HCT116 (cell line): ENCODE measurements around the gene CPTP. TPM values are rescaled to one million over a fixed set of nuclear protein-coding genes. Genes with fewer than 3 reads are reported as not detected.
"Not testable (repeated sequence)": the region's sequence is repeated elsewhere in the genome, so short reads cannot be mapped to it uniquely, and the experiment has no call there.

ENCODE experiments used
- ATAC-seq: fragments of 200-7000 bp; cut with Tn5 transposase; 2 replicates; pipeline ENCODE4 v1.9.1; 2020; ENCODE audit warnings: mild to moderate bottlenecking, moderate library complexity
- BruUV-seq: library from RNA; stranded (reverse); fragments of 400-500 nt; replicated peaks from 2 replicates; lab custom pipeline; 2021; lab: Mats Ljungman, UMichigan
- CTCF ChIA-PET: fragments of 300-600 bp; sonication (Branson Sonifier 250); formaldehyde crosslinking; loops from one replicate; lab custom pipeline; 2021; ENCODE audit warnings: antibody characterized with exemption; lab: Charles Lee
- POLR2A ChIA-PET: fragments of 300-600, 350-600 bp; sonication (Branson Sonifier 250); formaldehyde crosslinking; loops from one replicate; lab custom pipeline; 2021; ENCODE audit warnings: antibody characterized with exemption; lab: Charles Lee
- RAD21 ChIA-PET, 2 experiments: fragments of 300-600 bp; sonication (Branson Sonifier 250); formaldehyde crosslinking; loops; one replicate each; lab custom pipeline; 2023; ENCODE audit warnings: low total read pairs in 2 of 2; ENCODE audit not compliant: uncharacterized antibody in 2 of 2, unreplicated experiment in 2 of 2, low non-redundant PET in 1 of 2; lab: Charles Lee
- DNase-seq: peaks from one replicate; pipeline ENCODE4 v3.0.0-alpha.2; 2010; ENCODE audit warnings: low read depth, low spot score
- H2AFZ ChIP-seq: fragments of 200-600 bp; shearing (Covaris generic), sonication (generic); 2 replicates; pipeline ENCODE4 v1.6.1; 2017; ENCODE audit warnings: low read depth, mixed run types, mixed read lengths, antibody characterized with exemption, low read length; ENCODE audit not compliant: poor library complexity, severe bottlenecking
- H3K27ac ChIP-seq: 2 replicates; pipeline ENCODE4 v1.5.1; 2012; ENCODE audit warnings: low read depth, low read length
- H3K27me3 ChIP-seq: fragments of 200-600 bp; sonication (generic); 2 replicates; pipeline ENCODE4 v1.6.1; 2016; ENCODE audit warnings: mixed run types, low read length, mixed read lengths; ENCODE audit not compliant: insufficient read depth
- H3K36me3 ChIP-seq, 2 experiments: fragments of 200-500 bp in 1 of 2; fragments of 200-600 bp in 1 of 2; sonication (Bioruptor generic) in 1 of 2; sonication (generic) in 1 of 2; 2 replicates each; pipeline versions ENCODE4 v1.5.1 to v1.6.1; 2014 to 2016; ENCODE audit warnings: low read length in 2 of 2, inconsistent platforms in 1 of 2, mixed read lengths in 1 of 2, mixed run types in 1 of 2; ENCODE audit not compliant: insufficient read depth in 2 of 2, control insufficient read depth in 1 of 2
- H3K4me1 ChIP-seq, 2 experiments: fragments of 200-600 bp in 1 of 2; sonication (generic) in 1 of 2; 2 replicates each; pipeline versions ENCODE4 v1.5.1 to v1.6.1; 2012 to 2017; ENCODE audit warnings: low read length in 2 of 2, inconsistent platforms in 1 of 2, mild to moderate bottlenecking in 1 of 2, mixed read lengths in 1 of 2, mixed run types in 1 of 2, moderate library complexity in 1 of 2; ENCODE audit not compliant: insufficient read depth in 2 of 2, control insufficient read depth in 1 of 2
- H3K4me2 ChIP-seq: fragments of 200-600 bp; sonication (generic); 2 replicates; pipeline ENCODE4 v1.6.1; 2017; ENCODE audit warnings: mixed run types, low read length, mixed read lengths
- H3K4me3 ChIP-seq, 2 experiments: fragments of 200-600 bp in 1 of 2; sonication (generic) in 1 of 2; replicated peaks in 1 of 2; 2 replicates each; pipeline ENCODE4 v1.5.1; 2011 to 2016; ENCODE audit warnings: low read length in 2 of 2, control low read depth in 1 of 2, low read depth in 1 of 2, mild to moderate bottlenecking in 1 of 2, mixed read lengths in 1 of 2, mixed run types in 1 of 2
- H3K79me2 ChIP-seq: fragments of 200-600 bp; sonication (generic); 2 replicates; pipeline ENCODE4 v1.6.1; 2017; ENCODE audit warnings: mild to moderate bottlenecking, mixed run types, low read length, moderate library complexity, mixed read lengths; ENCODE audit not compliant: insufficient read depth
- H3K9ac ChIP-seq: fragments of 200-600 bp; sonication (generic); 2 replicates; pipeline ENCODE4 v1.6.1; 2016; ENCODE audit warnings: low read length, mixed read lengths
- H3K9me2 ChIP-seq: fragments of 200-600 bp; sonication (generic), shearing (Covaris generic); 2 replicates; pipeline ENCODE4 v1.6.1; 2017; ENCODE audit warnings: mixed run types, mild to moderate bottlenecking, moderate library complexity; ENCODE audit not compliant: insufficient read depth
- H3K9me3 ChIP-seq, 2 experiments: fragments of 200-500 bp in 1 of 2; fragments of 200-600 bp in 1 of 2; sonication (Bioruptor generic) in 1 of 2; sonication (generic) in 1 of 2; 2 replicates each; pipeline ENCODE4 v1.6.1; 2014 to 2017; ENCODE audit warnings: low read length in 2 of 2, mixed read lengths in 2 of 2, inconsistent platforms in 1 of 2, low read depth in 1 of 2, mild to moderate bottlenecking in 1 of 2, mixed run types in 1 of 2, moderate library complexity in 1 of 2; ENCODE audit not compliant: control insufficient read depth in 1 of 2, insufficient read depth in 1 of 2
- H4K20me1 ChIP-seq: fragments of 200-600 bp; sonication (generic), shearing (Covaris generic); 2 replicates; pipeline ENCODE4 v1.6.1; 2017; ENCODE audit warnings: mixed run types, mild to moderate bottlenecking, moderate library complexity; ENCODE audit not compliant: insufficient read depth
- EZH2phosphoT487 ChIP-seq: fragments of 200-600 bp; IDR thresholded peaks from 2 replicates; pipeline ENCODE4 v1.6.1; 2018; ENCODE audit warnings: antibody characterized with exemption, borderline replicate concordance
- POLR2AphosphoS5 ChIP-seq: IDR thresholded peaks from 2 replicates; pipeline ENCODE4 v1.6.1; 2011; ENCODE audit warnings: mild to moderate bottlenecking, low read depth, low read length, moderate library complexity
- RAD21 ChIP-seq: IDR thresholded peaks from 2 replicates; pipeline ENCODE4 v1.6.1; 2012; ENCODE audit warnings: low read depth, mild to moderate bottlenecking
- SP1 ChIP-seq: IDR thresholded peaks from 2 replicates; pipeline ENCODE4 v1.6.1; 2012; ENCODE audit warnings: low read depth
- SRF ChIP-seq: IDR thresholded peaks from 2 replicates; pipeline ENCODE4 v1.6.1; 2012; ENCODE audit warnings: low read depth
- intact Hi-C: fragments of 100-400 bp; cut with micrococcal nuclease; formaldehyde crosslinking; loops from 2 replicates; pipeline ENCODE4 v1.10.0; 2022
- total RNA-seq: library from RNA; stranded (reverse); gene quantifications from one replicate; pipeline ENCODE4 v1.2.1, GENCODE V29; 2021; ENCODE audit not compliant: unreplicated experiment
- TF ChIP-seq, protein P1 (sequence below): IDR thresholded peaks from 2 replicates; pipeline ENCODE4 v1.6.1; 2012; ENCODE audit warnings: low read depth
- TF ChIP-seq, protein P2 (sequence below): IDR thresholded peaks from 2 replicates; pipeline ENCODE4 v1.6.1; 2012
- TF ChIP-seq, protein P3 (sequence below): IDR thresholded peaks from 2 replicates; pipeline ENCODE4 v1.6.1; 2012

The CPTP gene
- total RNA-seq, 1 experiment from 2014 or later = 16.3 TPM

DNA sequence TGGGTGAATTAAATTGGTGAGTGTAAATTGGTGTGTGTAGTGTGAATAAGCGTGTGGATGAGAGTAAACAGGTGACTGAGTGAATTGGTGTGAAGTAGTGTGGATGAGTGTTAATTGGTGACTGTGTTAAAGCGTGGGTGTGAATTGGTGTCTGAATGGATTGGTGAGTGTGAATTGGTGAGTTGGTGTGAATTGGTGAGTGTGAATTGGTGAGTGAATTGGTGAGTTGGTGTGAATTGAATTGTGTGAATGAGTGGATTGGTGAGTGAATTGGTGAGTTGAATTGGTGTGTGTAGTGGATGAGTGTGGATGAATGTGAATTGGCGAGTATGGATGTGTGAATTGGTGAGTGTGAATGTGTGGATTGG, 42.1 kb downstream of the CPTP start:
- CTCF ChIA-PET = no interaction called here
- no peak overlapping the region for H2AFZ ChIP-seq
- H3K4me1 ChIP-seq = peaks cover 6 to 16% of the 10 kb centered on the region in 2 experiments; a peak in 3 of 4 replicates
- no peaks in the 10 kb centered on the region; the same call in 1 of the 2 replicates for H3K79me2 ChIP-seq
- no peak for TF ChIP-seq RAD21
- RAD21 ChIA-PET = no interaction called here
- H3K9me2 ChIP-seq = 0 out of 2 replicates have a peak, but pooled peaks cover 3% of the 10 kb centered on the region
- no peak overlapping the region for H3K27ac ChIP-seq
- BruUV-seq = no TSS peak
- DNase-seq (no peak), ATAC-seq (no peak)
- POLR2A ChIA-PET = no interaction called here
- no peaks in the 10 kb centered on the region for H4K20me1 ChIP-seq
- no peaks in the 10 kb centered on the region; a peak in 1 of 4 replicates for H3K36me3 ChIP-seq
- no peak overlapping the region for H3K9ac ChIP-seq
- H3K4me2 ChIP-seq = no peak overlapping the region
- intact Hi-C loops = no loop called here
- no peak overlapping the region for H3K4me3 ChIP-seq
- peaks cover 0 to 16% of the 10 kb centered on the region in 2 experiments; a peak in 1 of 4 replicates for H3K9me3 ChIP-seq
- no peaks in the 10 kb centered on the region for H3K27me3 ChIP-seq

DNA sequence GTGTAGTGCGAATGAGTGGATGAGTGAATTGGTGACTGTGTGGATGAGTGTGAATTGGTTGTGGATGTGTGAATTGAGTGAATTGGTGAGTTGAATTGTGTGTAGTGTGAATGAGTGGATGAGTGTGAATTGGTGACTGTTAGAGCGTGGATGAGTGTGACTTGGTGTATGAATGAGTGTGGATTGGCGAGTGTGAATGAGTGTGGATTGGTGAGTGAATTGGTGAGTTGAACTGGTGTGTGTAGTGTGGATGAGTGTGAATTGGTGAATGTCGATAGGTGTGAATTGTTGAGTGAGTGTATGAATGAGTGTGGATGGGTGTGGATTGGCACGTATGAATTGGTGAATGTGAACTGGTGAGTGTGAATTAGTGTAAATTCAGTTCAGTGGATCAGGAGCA, 42.7 kb downstream of the CPTP start:
- ChIA-PET RAD21 (no interaction called here), CTCF (no interaction called here)

DNA sequence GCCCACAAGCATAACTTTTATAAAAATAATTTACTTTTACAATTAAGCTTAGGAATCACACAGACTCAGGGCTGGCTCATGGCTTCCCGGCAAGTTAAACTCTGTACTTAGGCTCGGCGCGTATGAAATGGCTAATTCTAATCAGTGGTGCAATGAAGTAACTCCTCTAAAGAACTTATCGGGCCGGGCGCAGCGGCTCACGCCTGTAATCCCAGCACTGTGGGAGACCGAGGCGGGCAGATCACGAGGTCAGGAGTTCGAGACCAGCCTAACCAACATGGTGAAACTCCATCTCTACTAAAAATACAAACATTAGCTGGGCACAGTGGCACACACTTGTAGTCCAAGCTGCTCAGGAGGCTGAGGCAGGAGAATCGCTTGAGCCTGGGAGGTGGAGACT, 45.5 kb downstream of the CPTP start:
- H3K4me1 ChIP-seq = peaks cover 10 to 24% of the 10 kb centered on the region in 2 experiments
- H3K9ac ChIP-seq, RAD21 ChIA-PET, H3K4me3 ChIP-seq, H2AFZ ChIP-seq, H4K20me1 ChIP-seq, ATAC-seq, POLR2A ChIA-PET, H3K27ac ChIP-seq, DNase-seq, CTCF ChIA-PET, intact Hi-C loops, BruUV-seq, H3K27me3 ChIP-seq, H3K9me2 ChIP-seq, H3K4me2 ChIP-seq: not testable (repeated sequence)
- H3K79me2 ChIP-seq = peaks cover 29% of the 10 kb centered on the region
- H3K36me3 ChIP-seq = peaks cover 0 to 11% of the 10 kb centered on the region in 2 experiments; a peak in 1 of 4 replicates
- peaks cover 0 to 16% of the 10 kb centered on the region in 2 experiments; a peak in 1 of 4 replicates for H3K9me3 ChIP-seq

More for the DNA sequence above, 42.7 kb downstream of the CPTP start:
- Histone ChIP-seq H3K27ac (no peak overlapping the region), H3K79me2 (peaks cover 3% of the 10 kb centered on the region; the same call in 1 of the 2 replicates), H4K20me1 (no peaks in the 10 kb centered on the region), H3K4me2 (no peak overlapping the region), H3K36me3 (no peaks in the 10 kb centered on the region; a peak in 1 of 4 replicates), H3K27me3 (no peaks in the 10 kb centered on the region), H3K9ac (no peak overlapping the region), H3K4me3 (no peak overlapping the region), H3K9me2 (0 out of 2 replicates have a peak, but pooled peaks cover 3% of the 10 kb centered on the region), H3K9me3 (peaks cover 0 to 16% of the 10 kb centered on the region in 2 experiments; a peak in 1 of 4 replicates), H2AFZ (no peak overlapping the region), H3K4me1 (peaks cover 6 to 19% of the 10 kb centered on the region in 2 experiments; a peak in 3 of 4 replicates)
- ATAC-seq = no peak
- no peak for DNase-seq
- intact Hi-C loops = no loop called here
- POLR2A ChIA-PET = no interaction called here
- BruUV-seq = no TSS peak
- TF ChIP-seq EZH2phosphoT487 (no peak), SRF (no peak), POLR2AphosphoS5 (no peak), SP1 (no peak)
- TF ChIP-seq, protein P1, sequence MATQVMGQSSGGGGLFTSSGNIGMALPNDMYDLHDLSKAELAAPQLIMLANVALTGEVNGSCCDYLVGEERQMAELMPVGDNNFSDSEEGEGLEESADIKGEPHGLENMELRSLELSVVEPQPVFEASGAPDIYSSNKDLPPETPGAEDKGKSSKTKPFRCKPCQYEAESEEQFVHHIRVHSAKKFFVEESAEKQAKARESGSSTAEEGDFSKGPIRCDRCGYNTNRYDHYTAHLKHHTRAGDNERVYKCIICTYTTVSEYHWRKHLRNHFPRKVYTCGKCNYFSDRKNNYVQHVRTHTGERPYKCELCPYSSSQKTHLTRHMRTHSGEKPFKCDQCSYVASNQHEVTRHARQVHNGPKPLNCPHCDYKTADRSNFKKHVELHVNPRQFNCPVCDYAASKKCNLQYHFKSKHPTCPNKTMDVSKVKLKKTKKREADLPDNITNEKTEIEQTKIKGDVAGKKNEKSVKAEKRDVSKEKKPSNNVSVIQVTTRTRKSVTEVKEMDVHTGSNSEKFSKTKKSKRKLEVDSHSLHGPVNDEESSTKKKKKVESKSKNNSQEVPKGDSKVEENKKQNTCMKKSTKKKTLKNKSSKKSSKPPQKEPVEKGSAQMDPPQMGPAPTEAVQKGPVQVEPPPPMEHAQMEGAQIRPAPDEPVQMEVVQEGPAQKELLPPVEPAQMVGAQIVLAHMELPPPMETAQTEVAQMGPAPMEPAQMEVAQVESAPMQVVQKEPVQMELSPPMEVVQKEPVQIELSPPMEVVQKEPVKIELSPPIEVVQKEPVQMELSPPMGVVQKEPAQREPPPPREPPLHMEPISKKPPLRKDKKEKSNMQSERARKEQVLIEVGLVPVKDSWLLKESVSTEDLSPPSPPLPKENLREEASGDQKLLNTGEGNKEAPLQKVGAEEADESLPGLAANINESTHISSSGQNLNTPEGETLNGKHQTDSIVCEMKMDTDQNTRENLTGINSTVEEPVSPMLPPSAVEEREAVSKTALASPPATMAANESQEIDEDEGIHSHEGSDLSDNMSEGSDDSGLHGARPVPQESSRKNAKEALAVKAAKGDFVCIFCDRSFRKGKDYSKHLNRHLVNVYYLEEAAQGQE = no peak
- TF ChIP-seq, protein P2, sequence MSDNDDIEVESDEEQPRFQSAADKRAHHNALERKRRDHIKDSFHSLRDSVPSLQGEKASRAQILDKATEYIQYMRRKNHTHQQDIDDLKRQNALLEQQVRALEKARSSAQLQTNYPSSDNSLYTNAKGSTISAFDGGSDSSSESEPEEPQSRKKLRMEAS = no peak
- TF ChIP-seq, protein P3, sequence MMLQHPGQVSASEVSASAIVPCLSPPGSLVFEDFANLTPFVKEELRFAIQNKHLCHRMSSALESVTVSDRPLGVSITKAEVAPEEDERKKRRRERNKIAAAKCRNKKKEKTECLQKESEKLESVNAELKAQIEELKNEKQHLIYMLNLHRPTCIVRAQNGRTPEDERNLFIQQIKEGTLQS = no peak
